Uterus (tissue), 4 donors: ENCODE data around the gene RFX3. TPM values are rescaled to one million over a fixed set of nuclear protein-coding genes. Genes with fewer than 3 reads are reported as not detected.

Experiments
- DNase-seq, 2 donors: peaks; one replicate each; pipeline ENCODE4 v3.0.0-alpha.2; 2019 to 2020
- H3K27ac ChIP-seq, 2 donors: fragments of 200-600 bp; sonication (generic); 1 replicate in 1 of 2; 2 replicates in 1 of 2; pipeline ENCODE4 v1.5.1; 2016 to 2018
- H3K27me3 ChIP-seq, 2 donors: fragments of 200-600 bp; sonication (generic); one replicate each; pipeline ENCODE4 v1.5.1; 2018 to 2019; ENCODE audit warnings: control low read depth in 1 of 2
- H3K36me3 ChIP-seq, 2 donors: fragments of 200-600 bp; sonication (generic); one replicate each; pipeline ENCODE4 v1.5.1; 2019; ENCODE audit warnings: control low read depth in 1 of 2
- H3K4me1 ChIP-seq, 2 donors: fragments of 200-600 bp; sonication (generic); one replicate each; pipeline ENCODE4 v1.5.1; 2018 to 2019; ENCODE audit warnings: control low read depth in 1 of 2
- H3K4me3 ChIP-seq, 2 donors: fragments of 200-600 bp; sonication (generic); 1 replicate in 1 of 2; 2 replicates in 1 of 2; pipeline ENCODE4 v1.5.1; 2018 to 2019; ENCODE audit warnings: mild to moderate bottlenecking in 1 of 2
- H3K9me3 ChIP-seq, 2 donors: fragments of 200-600 bp; sonication (generic); one replicate each; pipeline ENCODE4 v1.5.1; 2019; ENCODE audit warnings: control low read depth in 1 of 2
- POLR2A ChIP-seq, 2 donors: fragments of 450-650 bp; IDR thresholded peaks; one replicate each; pipeline ENCODE4 v1.6.1; 2016; ENCODE audit warnings: antibody characterized with exemption in 2 of 2, mild to moderate bottlenecking in 1 of 2, moderate library complexity in 1 of 2
- intact Hi-C: fragments of 100-400 bp; cut with DNase I; formaldehyde crosslinking; loops from one replicate; pipeline ENCODE4 v1.15.1; 2023; ENCODE audit warnings: low total_unique reads
- total RNA-seq, 4 donors: library from RNA; depleted of rRNA in 3 of 4; stranded (reverse); fragments of >200 nt in 3 of 4; gene quantifications; one replicate each; pipeline versions ENCODE4 v1.1.0 to v1.2.4, GENCODE V29; 2014 to 2023
- TF ChIP-seq, protein P1 (sequence below), 4 experiments: fragments of 200-600 bp in 2 of 4; fragments of 450-650 bp in 2 of 4; sonication (generic) in 2 of 4; IDR thresholded peaks; one replicate each; pipeline ENCODE4 v1.5.1; 2016 to 2019; ENCODE audit warnings: antibody characterized with exemption in 4 of 4, mild to moderate bottlenecking in 2 of 4, moderate library complexity in 1 of 4
- donor health status: DM: yes; HTN: yes; CAD: no.

RFX3 gene
- total RNA-seq, 4 donors from 2014 or later, result 8.5 to 43.3 (median 21.9) TPM

- TF ChIP-seq, protein P1, sequence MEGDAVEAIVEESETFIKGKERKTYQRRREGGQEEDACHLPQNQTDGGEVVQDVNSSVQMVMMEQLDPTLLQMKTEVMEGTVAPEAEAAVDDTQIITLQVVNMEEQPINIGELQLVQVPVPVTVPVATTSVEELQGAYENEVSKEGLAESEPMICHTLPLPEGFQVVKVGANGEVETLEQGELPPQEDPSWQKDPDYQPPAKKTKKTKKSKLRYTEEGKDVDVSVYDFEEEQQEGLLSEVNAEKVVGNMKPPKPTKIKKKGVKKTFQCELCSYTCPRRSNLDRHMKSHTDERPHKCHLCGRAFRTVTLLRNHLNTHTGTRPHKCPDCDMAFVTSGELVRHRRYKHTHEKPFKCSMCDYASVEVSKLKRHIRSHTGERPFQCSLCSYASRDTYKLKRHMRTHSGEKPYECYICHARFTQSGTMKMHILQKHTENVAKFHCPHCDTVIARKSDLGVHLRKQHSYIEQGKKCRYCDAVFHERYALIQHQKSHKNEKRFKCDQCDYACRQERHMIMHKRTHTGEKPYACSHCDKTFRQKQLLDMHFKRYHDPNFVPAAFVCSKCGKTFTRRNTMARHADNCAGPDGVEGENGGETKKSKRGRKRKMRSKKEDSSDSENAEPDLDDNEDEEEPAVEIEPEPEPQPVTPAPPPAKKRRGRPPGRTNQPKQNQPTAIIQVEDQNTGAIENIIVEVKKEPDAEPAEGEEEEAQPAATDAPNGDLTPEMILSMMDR (IDR thresholded peaks at IDR 0.05), result no peak
- TF ChIP-seq POLR2A (IDR thresholded peaks at IDR 0.05), result no peak
- no peaks in the 10 kb centered on the region for H3K36me3 ChIP-seq
- intact Hi-C loops, result no loop called here
- H3K27ac ChIP-seq, result no peak overlapping the region
- no peaks in the 10 kb centered on the region for H3K4me1 ChIP-seq
- H3K9me3 ChIP-seq, result no peaks in the 10 kb centered on the region
- no peak overlapping the region for H3K4me3 ChIP-seq
- no peaks in the 10 kb centered on the region for H3K27me3 ChIP-seq
- no peak for DNase-seq
Observed at GRCh38 chr9:3464033-3464638, 61.7 kb downstream of the RFX3 start.

DNA sequence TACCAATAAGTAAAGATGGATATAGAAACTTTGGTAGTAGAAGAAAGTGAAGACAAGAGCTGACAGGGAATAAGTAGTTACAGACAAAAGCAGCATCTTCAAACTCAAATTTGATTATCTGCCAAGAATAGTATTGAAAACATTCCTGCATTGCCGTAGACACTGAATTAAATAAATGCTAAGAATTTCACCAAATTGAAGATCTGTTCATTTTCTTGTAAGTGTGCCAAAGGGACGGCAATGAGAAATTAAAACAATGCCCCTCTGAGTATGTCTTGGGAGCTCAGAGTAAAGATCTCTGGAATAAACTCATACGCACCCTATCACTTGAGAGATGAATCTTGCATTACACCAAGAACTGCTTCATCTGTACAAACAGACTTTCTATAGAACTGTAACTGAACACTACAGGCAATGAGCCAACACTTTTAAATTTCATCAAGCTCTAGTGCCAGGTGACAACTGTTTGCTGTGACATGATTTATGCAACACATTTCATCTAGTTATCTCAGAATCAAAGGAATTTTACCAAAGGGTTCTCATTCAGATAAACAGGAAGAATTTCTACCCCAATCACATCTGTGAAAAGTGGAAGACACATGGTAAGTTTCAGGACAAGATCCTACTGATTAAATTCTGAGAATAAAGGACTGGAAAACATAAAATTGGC lies 66.9 kb downstream of the RFX3 start:
- intact Hi-C loops, result no loop called here
- no peak for TF ChIP-seq POLR2A (IDR thresholded peaks at IDR 0.05)
- TF ChIP-seq, protein P1 (IDR thresholded peaks at IDR 0.05), result no peak
- no peaks in the 10 kb centered on the region for H3K27me3 ChIP-seq

DNA sequence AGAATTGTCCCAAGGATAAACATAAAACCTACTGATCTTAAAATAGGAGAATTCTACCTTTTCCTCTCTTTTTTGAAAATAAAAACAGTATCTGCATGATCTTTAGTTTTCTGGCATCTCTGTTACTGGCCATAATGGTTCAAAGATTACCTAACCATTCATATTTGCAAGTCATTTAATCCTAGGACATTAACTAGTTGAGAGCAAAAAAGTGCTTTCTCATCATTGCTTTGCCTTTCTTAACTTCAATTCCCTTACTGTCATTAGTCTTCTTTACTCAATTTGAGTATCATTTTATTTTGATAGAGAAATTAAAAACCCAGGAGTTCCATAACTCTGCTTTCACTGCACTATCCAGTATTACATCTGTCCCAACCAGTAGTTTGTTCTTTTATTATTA lies 68.6 kb downstream of the RFX3 start:
- H3K36me3 ChIP-seq, result no peaks in the 10 kb centered on the region
- H3K9me3 ChIP-seq, result no peaks in the 10 kb centered on the region
- H3K4me1 ChIP-seq, result no peaks in the 10 kb centered on the region
- intact Hi-C loops, result no loop called here
- H3K4me3 ChIP-seq, result no peak overlapping the region
- DNase-seq, result no peak
- no peak overlapping the region for H3K27ac ChIP-seq
- H3K27me3 ChIP-seq, result no peaks in the 10 kb centered on the region
- no peak for TF ChIP-seq POLR2A (IDR thresholded peaks at IDR 0.05)
- TF ChIP-seq, protein P1 (IDR thresholded peaks at IDR 0.05), result no peak

More for the DNA sequence above, 66.9 kb downstream of the RFX3 start:
- H3K4me1 ChIP-seq, result no peaks in the 10 kb centered on the region
- H3K9me3 ChIP-seq, result no peaks in the 10 kb centered on the region
- H3K36me3 ChIP-seq, result no peaks in the 10 kb centered on the region
- no peak for DNase-seq
- no peak overlapping the region for H3K27ac ChIP-seq
- no peak overlapping the region for H3K4me3 ChIP-seq

DNA sequence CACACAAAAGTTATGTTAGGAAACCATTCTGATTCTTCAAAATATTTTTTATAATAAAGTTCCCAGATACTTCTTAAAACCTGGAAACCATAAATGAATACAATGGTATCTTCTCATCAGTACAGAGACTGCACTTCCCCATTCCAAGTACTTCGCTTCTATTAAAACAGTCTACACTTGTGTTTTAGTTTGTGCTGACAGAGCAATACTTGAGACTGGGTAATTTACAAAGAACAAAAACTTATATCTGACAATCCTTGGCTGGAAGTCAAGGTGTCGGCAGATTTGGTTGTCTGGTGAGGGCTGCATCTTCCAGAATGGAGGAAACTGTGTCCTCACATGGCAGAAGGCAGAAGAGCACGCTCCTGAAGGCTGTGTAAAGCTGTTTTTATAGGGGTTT lies 70.1 kb downstream of the RFX3 start:
- no peaks in the 10 kb centered on the region for H3K9me3 ChIP-seq
- no peak overlapping the region for H3K27ac ChIP-seq
- TF ChIP-seq, protein P1 (IDR thresholded peaks at IDR 0.05), result no peak
- TF ChIP-seq POLR2A (IDR thresholded peaks at IDR 0.05), result no peak
- H3K4me1 ChIP-seq, result no peaks in the 10 kb centered on the region
- no peaks in the 10 kb centered on the region for H3K27me3 ChIP-seq
- intact Hi-C loops, result no loop called here
- H3K4me3 ChIP-seq, result no peak overlapping the region
- DNase-seq, result no peak
- H3K36me3 ChIP-seq, result no peaks in the 10 kb centered on the region

DNA sequence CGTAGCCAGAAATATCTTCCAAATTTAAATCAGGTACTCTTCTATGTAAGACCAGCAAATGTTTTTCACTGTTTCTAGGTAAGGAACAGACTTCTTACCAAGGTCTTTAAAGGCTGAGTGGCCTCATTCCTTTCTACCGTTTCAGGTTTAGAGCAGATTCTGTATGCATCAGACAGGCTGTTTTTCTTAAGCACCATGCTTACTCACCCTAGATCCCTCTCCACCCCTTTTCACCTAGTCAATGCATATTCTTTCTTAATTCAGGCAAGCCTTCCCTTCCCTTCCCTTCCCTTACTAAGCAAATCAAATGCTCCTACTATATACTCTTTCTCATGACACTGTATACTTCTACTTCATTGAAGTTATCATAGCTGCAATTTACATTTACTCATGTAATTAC lies 70.7 kb downstream of the RFX3 start:
- Histone ChIP-seq H3K27ac (no peak overlapping the region), H3K27me3 (no peaks in the 10 kb centered on the region), H3K4me3 (no peak overlapping the region), H3K9me3 (no peaks in the 10 kb centered on the region), H3K36me3 (no peaks in the 10 kb centered on the region), H3K4me1 (no peaks in the 10 kb centered on the region)
- TF ChIP-seq POLR2A (IDR thresholded peaks at IDR 0.05), result no peak
- TF ChIP-seq, protein P1 (IDR thresholded peaks at IDR 0.05), result no peak
- no peak for DNase-seq
- intact Hi-C loops, result no loop called here
